Testis (tissue), 3 donors: ENCODE measurements around the gene BICD1. TPM values are rescaled to one million over a fixed set of nuclear protein-coding genes. Genes with fewer than 3 reads are reported as not detected.
"Not testable (repeated sequence)": the region's sequence is repeated elsewhere in the genome, so short reads cannot be mapped to it uniquely, and the experiment has no call there.

Experiments
- DNase-seq: peaks from one replicate; pipeline ENCODE4 v3.0.0-alpha.2; 2019
- H3K27ac ChIP-seq, 2 donors: fragments of 200-600 bp; sonication (generic); one replicate each; pipeline ENCODE4 v1.5.1; 2019
- H3K27me3 ChIP-seq: fragments of 200-600 bp; sonication (generic); one replicate; pipeline ENCODE4 v1.5.1; 2019
- H3K36me3 ChIP-seq: fragments of 200-600 bp; sonication (generic); one replicate; pipeline ENCODE4 v1.5.1; 2017; ENCODE audit warnings: low read depth; ENCODE audit errors: missing control alignments
- H3K4me1 ChIP-seq: fragments of 200-600 bp; sonication (generic); one replicate; pipeline ENCODE4 v1.5.1; 2019
- H3K4me3 ChIP-seq, 2 donors: fragments of 200-600 bp; sonication (generic); one replicate each; pipeline ENCODE4 v1.5.1; 2017 to 2019
- H3K9me3 ChIP-seq: fragments of 200-600 bp; sonication (generic); one replicate; pipeline ENCODE4 v1.5.1; 2017
- POLR2A ChIP-seq: fragments of 450-650 bp; IDR thresholded peaks from one replicate; pipeline ENCODE4 v1.6.1; 2017; ENCODE audit warnings: antibody characterized with exemption, mild to moderate bottlenecking, moderate library complexity
- WGBS, 2 donors: methylation state at CpG; one replicate each; pipeline ENCODE4 v1.1.5; 2018; 5-methylcytosine and 5-hydroxymethylcytosine counted together
- intact Hi-C: fragments of 100-400 bp; cut with DNase I; formaldehyde crosslinking; loops from one replicate; pipeline ENCODE4 v1.15.1; 2023; ENCODE audit warnings: low total_unique reads
- polyA plus RNA-seq: library from polyadenylated mRNA; stranded (reverse); fragments of 350-450 nt; fragmentation: Illumina TruSeq; extraction: RNeasy Lipid Tissue Mini Kit (QIAGEN cat#74804); gene quantifications from one replicate; pipeline ENCODE4 v1.2.3, GENCODE V29; 2014; ENCODE audit warnings: low read depth, low replicate concordance; ENCODE audit not compliant: insufficient read depth
- total RNA-seq, 2 donors: library from RNA; depleted of rRNA; stranded (reverse); fragments of >200 nt; gene quantifications; one replicate each; pipeline ENCODE4 v1.2.3, GENCODE V29; 2016
- TF ChIP-seq, protein P1 (sequence below), 3 experiments: fragments of 450-650 bp in 2 of 3; fragments of 200-600 bp in 1 of 3; sonication (generic) in 1 of 3; IDR thresholded peaks; one replicate each; pipeline ENCODE4 v1.5.1; 2016 to 2019; ENCODE audit warnings: antibody characterized with exemption in 3 of 3, mild to moderate bottlenecking in 2 of 3, moderate library complexity in 1 of 3

Gene BICD1
- total and polyA plus RNA-seq, 3 donors from 2014 or later = 8.4 to 28.7 (median 26.0) TPM

- TF ChIP-seq POLR2A = no peak
- TF ChIP-seq, protein P1, sequence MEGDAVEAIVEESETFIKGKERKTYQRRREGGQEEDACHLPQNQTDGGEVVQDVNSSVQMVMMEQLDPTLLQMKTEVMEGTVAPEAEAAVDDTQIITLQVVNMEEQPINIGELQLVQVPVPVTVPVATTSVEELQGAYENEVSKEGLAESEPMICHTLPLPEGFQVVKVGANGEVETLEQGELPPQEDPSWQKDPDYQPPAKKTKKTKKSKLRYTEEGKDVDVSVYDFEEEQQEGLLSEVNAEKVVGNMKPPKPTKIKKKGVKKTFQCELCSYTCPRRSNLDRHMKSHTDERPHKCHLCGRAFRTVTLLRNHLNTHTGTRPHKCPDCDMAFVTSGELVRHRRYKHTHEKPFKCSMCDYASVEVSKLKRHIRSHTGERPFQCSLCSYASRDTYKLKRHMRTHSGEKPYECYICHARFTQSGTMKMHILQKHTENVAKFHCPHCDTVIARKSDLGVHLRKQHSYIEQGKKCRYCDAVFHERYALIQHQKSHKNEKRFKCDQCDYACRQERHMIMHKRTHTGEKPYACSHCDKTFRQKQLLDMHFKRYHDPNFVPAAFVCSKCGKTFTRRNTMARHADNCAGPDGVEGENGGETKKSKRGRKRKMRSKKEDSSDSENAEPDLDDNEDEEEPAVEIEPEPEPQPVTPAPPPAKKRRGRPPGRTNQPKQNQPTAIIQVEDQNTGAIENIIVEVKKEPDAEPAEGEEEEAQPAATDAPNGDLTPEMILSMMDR (IDR thresholded peaks at IDR 0.05) = no peak
- DNase-seq = no peak
- no peaks in the 10 kb centered on the region for H3K27me3 ChIP-seq
- H3K4me3 ChIP-seq = no peak overlapping the region
- no peak overlapping the region for H3K27ac ChIP-seq
- intact Hi-C loops = no loop called here
- H3K4me1 ChIP-seq = no peaks in the 10 kb centered on the region
- 69 to 85% methylated on average over 1 of the region's 1 CpG for WGBS, 2 donors
- H3K36me3 ChIP-seq = no peaks in the 10 kb centered on the region
- no peaks in the 10 kb centered on the region for H3K9me3 ChIP-seq
Observed at GRCh38 chr12:32091696-32092095, 15.0 kb upstream of the BICD1 start.

GRCh38 chr12:32098112-32098511, 8.5 kb upstream of the BICD1 start:
- 71 to 78% methylated on average over 4 of the region's 4 CpGs for WGBS, 2 donors
- no peaks in the 10 kb centered on the region for H3K27me3 ChIP-seq

GRCh38 chr12:32099275-32099674, 7.4 kb upstream of the BICD1 start:
- DNase-seq, H3K9me3 ChIP-seq, H3K36me3 ChIP-seq, H3K4me1 ChIP-seq, H3K4me3 ChIP-seq, intact Hi-C loops, H3K27me3 ChIP-seq, H3K27ac ChIP-seq: not testable (repeated sequence)
- WGBS, 2 donors = 20 to 57% methylated on average over 1 of the region's 1 CpG

More at GRCh38 chr12:32098112-32098511, 8.5 kb upstream of the BICD1 start:
- Histone ChIP-seq H3K27ac (no peak overlapping the region), H3K4me1 (no peaks in the 10 kb centered on the region), H3K4me3 (no peak overlapping the region), H3K36me3 (no peaks in the 10 kb centered on the region), H3K9me3 (no peaks in the 10 kb centered on the region)
- intact Hi-C loops = no loop called here
- TF ChIP-seq, protein P1 (IDR thresholded peaks at IDR 0.05) = no peak
- TF ChIP-seq POLR2A = no peak
- DNase-seq = no peak

GRCh38 chr12:32100361-32100760, 6.3 kb upstream of the BICD1 start:
- no peak overlapping the region for H3K4me3 ChIP-seq
- H3K36me3 ChIP-seq = no peaks in the 10 kb centered on the region
- WGBS, 2 donors = 82 to 98% methylated on average over 2 to 4 of the region's 4 CpGs
- intact Hi-C loops = no loop called here
- no peaks in the 10 kb centered on the region for H3K27me3 ChIP-seq
- no peaks in the 10 kb centered on the region for H3K4me1 ChIP-seq
- no peaks in the 10 kb centered on the region for H3K9me3 ChIP-seq
- no peak for TF ChIP-seq POLR2A
- TF ChIP-seq, protein P1 (IDR thresholded peaks at IDR 0.05) = no peak
- DNase-seq = no peak
- H3K27ac ChIP-seq = no peak overlapping the region

GRCh38 chr12:32100888-32101287, 5.8 kb upstream of the BICD1 start:
- H3K27me3 ChIP-seq = no peaks in the 10 kb centered on the region
- H3K4me1 ChIP-seq = no peaks in the 10 kb centered on the region
- no peak for DNase-seq
- no peak overlapping the region for H3K27ac ChIP-seq
- 85 to 87% methylated on average over 5 of the region's 5 CpGs for WGBS, 2 donors
- TF ChIP-seq, protein P1 (IDR thresholded peaks at IDR 0.05) = no peak
- no peaks in the 10 kb centered on the region for H3K9me3 ChIP-seq
- intact Hi-C loops = no loop called here
- no peaks in the 10 kb centered on the region for H3K36me3 ChIP-seq
- no peak overlapping the region for H3K4me3 ChIP-seq
